HepG2 (cell line): Measurements from ENCODE around the gene RIT2. TPM values are rescaled to one million over a fixed set of nuclear protein-coding genes. Genes with fewer than 3 reads are reported as not detected.

Experiments
- ATAC-seq: fragments of 200-7000 bp; cut with Tn5 transposase; 3 replicates; pipeline ENCODE4 v1.9.1; 2020; ENCODE audit warnings: mild to moderate bottlenecking, moderate library complexity
- BruUV-seq: library from RNA; stranded (reverse); fragments of 400-500 nt; replicated peaks from 2 replicates; lab custom pipeline; 2021; lab: Mats Ljungman, UMichigan
- CTCF ChIA-PET: fragments of 300-600 bp; formaldehyde crosslinking; extraction: SDS; loops from one replicate; lab custom pipeline; 2021; ENCODE audit warnings: low total read pairs, inconsistent platforms, low intra/inter-chr PET ratio; lab: Yijun Ruan, JAX
- POLR2A ChIA-PET: fragments of 350-600 bp; sonication (Branson Sonifier 250); formaldehyde crosslinking; loops from one replicate; lab custom pipeline; 2020; ENCODE audit warnings: antibody characterized with exemption, inconsistent platforms; lab: Yijun Ruan, JAX
- DNase-seq: peaks from one replicate; pipeline ENCODE4 v3.0.0-alpha.2; 2015; ENCODE audit warnings: low spot score
- FAIRE-seq: peaks from 3 replicates; lab custom pipeline; 2011; peaks lifted over from hg19 to GRCh38; lab: Jason Lieb, UNC
- H2AFZ ChIP-seq: one replicate; pipeline ENCODE4 v1.6.1; 2011; ENCODE audit warnings: low read length, inconsistent platforms
- H3K27ac ChIP-seq: fragments of 300-600 bp; 3 replicates; pipeline ENCODE4 v1.8.0; 2011; ENCODE audit warnings: mixed run types, mild to moderate bottlenecking, mixed read lengths, low read length, inconsistent platforms; ENCODE audit not compliant: insufficient read depth; ENCODE audit errors: extremely low read length
- H3K27me3 ChIP-seq, 2 experiments: fragments of 200-600 bp in 1 of 2; 2 replicates in 1 of 2; 3 replicates in 1 of 2; pipeline versions ENCODE4 v1.6.0 to v1.8.0; 2011; ENCODE audit warnings: low read length in 2 of 2, mild to moderate bottlenecking in 2 of 2, moderate library complexity in 2 of 2, inconsistent platforms in 1 of 2; ENCODE audit not compliant: insufficient read depth in 2 of 2, control insufficient read depth in 1 of 2
- H3K36me3 ChIP-seq, 2 experiments: fragments of 200-600 bp in 1 of 2; replicated peaks in 1 of 2; 2 replicates in 1 of 2; 3 replicates in 1 of 2; pipeline versions ENCODE4 v1.5.1 to v1.8.0; 2011; ENCODE audit warnings: low read length in 2 of 2, inconsistent platforms in 1 of 2; ENCODE audit not compliant: insufficient read depth in 2 of 2, control insufficient read depth in 1 of 2
- H3K4me1 ChIP-seq: 2 replicates; pipeline ENCODE4 v1.5.1; 2012; ENCODE audit warnings: low read length, inconsistent platforms; ENCODE audit not compliant: insufficient read depth
- H3K4me2 ChIP-seq: 2 replicates; pipeline ENCODE4 v1.6.0; 2011; ENCODE audit warnings: low read depth, low read length, inconsistent platforms
- H3K4me3 ChIP-seq, 3 experiments: fragments of 200-600 bp in 1 of 3; sonication (generic), shearing (Covaris generic) in 1 of 3; replicated peaks in 1 of 3; 2 replicates each; pipeline ENCODE4 v1.5.1; 2011 to 2016; ENCODE audit warnings: low read length in 3 of 3, inconsistent platforms in 2 of 3, low read depth in 2 of 3, mild to moderate bottlenecking in 2 of 3, control low read depth in 1 of 3, mixed read lengths in 1 of 3; ENCODE audit not compliant: insufficient read depth in 1 of 3
- H3K79me2 ChIP-seq: one replicate; pipeline ENCODE4 v1.6.1; 2011; ENCODE audit warnings: low read length, inconsistent platforms; ENCODE audit not compliant: insufficient read depth
- H3K9ac ChIP-seq: 2 replicates; pipeline ENCODE4 v1.6.0; 2011; ENCODE audit warnings: mild to moderate bottlenecking, low read depth, low read length, inconsistent platforms; ENCODE audit not compliant: insufficient read depth
- H3K9me3 ChIP-seq: 2 replicates; pipeline ENCODE4 v1.5.1; 2012; ENCODE audit warnings: mild to moderate bottlenecking, low read length
- H4K20me1 ChIP-seq: 2 replicates; pipeline ENCODE4 v1.6.0; 2011; ENCODE audit warnings: inconsistent platforms, mild to moderate bottlenecking, low read length, moderate library complexity; ENCODE audit not compliant: insufficient read depth
- CBFB ChIP-seq: sonication (generic); formaldehyde crosslinking; IDR thresholded peaks from 2 replicates; pipeline ENCODE4 v1.4.0; 2020; ENCODE audit warnings: missing genetic modification reagents
- CEBPG ChIP-seq: IDR thresholded peaks from 2 replicates; pipeline ENCODE4 v1.6.1; 2016
- CENPX ChIP-seq: sonication (generic); formaldehyde crosslinking; IDR thresholded peaks from 2 replicates; pipeline ENCODE4 v1.9.0; 2021; ENCODE audit warnings: mild to moderate bottlenecking, missing genetic modification reagents, moderate library complexity
- NFE2L2 ChIP-seq: fragments of 150-350 bp; IDR thresholded peaks from 2 replicates; pipeline ENCODE4 v1.6.1; 2014; ENCODE audit warnings: low read length
- NR3C1 ChIP-seq: sonication (generic); formaldehyde crosslinking; IDR thresholded peaks from 2 replicates; pipeline ENCODE4 v1.4.0; 2020; ENCODE audit warnings: missing genetic modification reagents
- ZMYM4 ChIP-seq: sonication (generic); formaldehyde crosslinking; IDR thresholded peaks from 2 replicates; pipeline ENCODE4 v1.8.1; 2023; ENCODE audit warnings: mild to moderate bottlenecking, missing genetic modification reagents
- ZNF205 ChIP-seq: IDR thresholded peaks from 2 replicates; pipeline ENCODE4 v1.6.1; 2018; ENCODE audit warnings: missing biosample characterization, missing genetic modification reagents
- ZNF761 ChIP-seq: sonication (generic); formaldehyde crosslinking; conservative IDR thresholded peaks from 2 replicates; pipeline ENCODE4 v1.4.0; 2020; ENCODE audit warnings: mild to moderate bottlenecking, missing genetic modification reagents
- WGBS: methylation state at CpG from one replicate; pipeline ENCODE4 v1.1.6; 2017; ENCODE audit warnings: low lambda C conversion rate; 5-methylcytosine and 5-hydroxymethylcytosine counted together
- in situ Hi-C: cut with HindIII; loops from 2 replicates; pipeline ENCODE4 v1.10.0; 2017; ENCODE audit warnings: low pct_unique_long_range_greater_than_20kb; ENCODE audit not compliant: extremely low pct_ligation_motif_present
- intact Hi-C: fragments of 100-400 bp; cut with micrococcal nuclease; formaldehyde crosslinking; loops from one replicate; pipeline ENCODE4 v1.10.0; 2022; ENCODE audit not compliant: unreplicated experiment
- polyA plus RNA-seq, 8 experiments: library from polyadenylated mRNA; depleted of rRNA in 3 of 8; stranded (reverse) in 7 of 8; unstranded in 1 of 8; fragments of >200 nt; fragmentation: Illumina TruSeq in 4 of 8; extraction: Trizol in 4 of 8; gene quantifications; 2 replicates each; pipeline versions ENCODE4 v1.2.1 to v1.2.3, GENCODE V29; 2011 to 2016; ENCODE audit warnings: low read depth in 4 of 8, missing spikeins in 1 of 8, mixed read lengths in 1 of 8; ENCODE audit not compliant: insufficient read depth in 1 of 8
- total RNA-seq, 5 experiments: library from RNA; depleted of rRNA; stranded (reverse); fragments of >200 nt; fragmentation: Illumina TruSeq; extraction: Trizol; gene quantifications; 2 replicates each; pipeline ENCODE4 v1.2.3, GENCODE V29; 2016; ENCODE audit warnings: low read depth in 1 of 5
- TF ChIP-seq, protein P1 (sequence below): sonication (generic); formaldehyde crosslinking; IDR thresholded peaks from 2 replicates; pipeline ENCODE4 v1.4.0; 2020; ENCODE audit warnings: mild to moderate bottlenecking, missing genetic modification reagents
- TF ChIP-seq, protein P2 (sequence below): sonication (generic); formaldehyde crosslinking; IDR thresholded peaks from 2 replicates; pipeline ENCODE4 v1.5.0; 2020; ENCODE audit warnings: missing genetic modification reagents, mild to moderate bottlenecking, borderline replicate concordance
- TF ChIP-seq, protein P3 (sequence below): sonication (generic); formaldehyde crosslinking; IDR thresholded peaks from 2 replicates; pipeline ENCODE4 v1.4.0; 2020; ENCODE audit warnings: missing genetic modification reagents, mild to moderate bottlenecking, borderline replicate concordance

The RIT2 gene
- total and polyA plus RNA-seq, 2 of the 13 experiments (the other 11 are each of a cell fraction or from before 2014, with no cell fraction given): not detected

- TF ChIP-seq CENPX (no peak), ZNF205 (CRISPR knock-in tag) (no peak), ZMYM4 (CRISPR knock-in tag) (no peak), NFE2L2 (no peak), CBFB (no peak), ZNF761 (CRISPR knock-in tag) (no peak)
- TF ChIP-seq, protein P1, sequence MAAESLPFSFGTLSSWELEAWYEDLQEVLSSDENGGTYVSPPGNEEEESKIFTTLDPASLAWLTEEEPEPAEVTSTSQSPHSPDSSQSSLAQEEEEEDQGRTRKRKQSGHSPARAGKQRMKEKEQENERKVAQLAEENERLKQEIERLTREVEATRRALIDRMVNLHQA (CRISPR knock-in tag): no peak
- TF ChIP-seq, protein P2, sequence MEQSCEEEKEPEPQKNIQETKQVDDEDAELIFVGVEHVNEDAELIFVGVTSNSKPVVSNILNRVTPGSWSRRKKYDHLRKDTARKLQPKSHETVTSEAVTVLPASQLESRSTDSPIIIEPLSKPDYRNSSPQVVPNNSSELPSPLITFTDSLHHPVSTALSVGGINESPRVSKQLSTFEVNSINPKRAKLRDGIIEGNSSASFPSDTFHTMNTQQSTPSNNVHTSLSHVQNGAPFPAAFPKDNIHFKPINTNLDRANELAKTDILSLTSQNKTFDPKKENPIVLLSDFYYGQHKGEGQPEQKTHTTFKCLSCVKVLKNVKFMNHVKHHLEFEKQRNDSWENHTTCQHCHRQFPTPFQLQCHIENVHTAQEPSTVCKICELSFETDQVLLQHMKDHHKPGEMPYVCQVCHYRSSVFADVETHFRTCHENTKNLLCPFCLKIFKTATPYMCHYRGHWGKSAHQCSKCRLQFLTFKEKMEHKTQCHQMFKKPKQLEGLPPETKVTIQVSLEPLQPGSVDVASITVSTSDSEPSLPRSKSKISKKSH (CRISPR knock-in tag): no peak
- TF ChIP-seq, protein P3, sequence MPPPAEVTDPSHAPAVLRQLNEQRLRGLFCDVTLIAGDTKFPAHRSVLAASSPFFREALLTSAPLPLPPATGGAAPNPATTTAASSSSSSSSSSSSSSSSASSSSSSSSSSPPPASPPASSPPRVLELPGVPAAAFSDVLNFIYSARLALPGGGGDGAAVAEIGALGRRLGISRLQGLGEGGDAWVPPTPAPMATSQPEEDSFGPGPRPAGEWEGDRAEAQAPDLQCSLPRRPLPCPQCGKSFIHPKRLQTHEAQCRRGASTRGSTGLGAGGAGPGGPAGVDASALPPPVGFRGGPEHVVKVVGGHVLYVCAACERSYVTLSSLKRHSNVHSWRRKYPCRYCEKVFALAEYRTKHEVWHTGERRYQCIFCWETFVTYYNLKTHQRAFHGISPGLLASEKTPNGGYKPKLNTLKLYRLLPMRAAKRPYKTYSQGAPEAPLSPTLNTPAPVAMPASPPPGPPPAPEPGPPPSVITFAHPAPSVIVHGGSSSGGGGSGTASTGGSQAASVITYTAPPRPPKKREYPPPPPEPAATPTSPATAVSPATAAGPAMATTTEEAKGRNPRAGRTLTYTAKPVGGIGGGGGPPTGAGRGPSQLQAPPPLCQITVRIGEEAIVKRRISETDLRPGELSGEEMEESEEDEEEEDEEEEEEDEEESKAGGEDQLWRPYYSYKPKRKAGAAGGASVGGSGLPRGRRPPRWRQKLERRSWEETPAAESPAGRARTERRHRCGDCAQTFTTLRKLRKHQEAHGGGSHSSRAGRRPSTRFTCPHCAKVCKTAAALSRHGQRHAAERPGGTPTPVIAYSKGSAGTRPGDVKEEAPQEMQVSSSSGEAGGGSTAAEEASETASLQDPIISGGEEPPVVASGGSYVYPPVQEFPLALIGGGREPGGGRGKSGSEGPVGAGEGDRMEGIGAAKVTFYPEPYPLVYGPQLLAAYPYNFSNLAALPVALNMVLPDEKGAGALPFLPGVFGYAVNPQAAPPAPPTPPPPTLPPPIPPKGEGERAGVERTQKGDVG: no peak
These were observed 53.7 kb downstream of the RIT2 start (continued) for GRCh38 chr18:43061816-43062215.

GRCh38 chr18:43061318-43061717, 54.2 kb downstream of the RIT2 start:
- H2AFZ ChIP-seq: no peak overlapping the region
- DNase-seq: no peak
- 2% methylated on average over 4 of the region's 4 CpGs for WGBS
- H3K27me3 ChIP-seq: no peaks in the 10 kb centered on the region
- no peaks in the 10 kb centered on the region for H3K36me3 ChIP-seq
- H3K4me2 ChIP-seq: no peak overlapping the region
- BruUV-seq: no TSS peak
- intact Hi-C loops (no loop called here), in situ Hi-C loops (no loop called here)
- no peaks in the 10 kb centered on the region for H3K79me2 ChIP-seq
- no peak for ATAC-seq
- POLR2A ChIA-PET: no interaction called here
- no peak overlapping the region for H3K9ac ChIP-seq
- CTCF ChIA-PET: no interaction called here
- H3K4me3 ChIP-seq: no peak overlapping the region
- H3K27ac ChIP-seq: no peak overlapping the region
- no peaks in the 10 kb centered on the region for H3K4me1 ChIP-seq
- no peaks in the 10 kb centered on the region for H4K20me1 ChIP-seq
- H3K9me3 ChIP-seq: no peaks in the 10 kb centered on the region
- no peak for TF ChIP-seq CEBPG (CRISPR knock-in tag)
- no peak for TF ChIP-seq NR3C1 (CRISPR knock-in tag)
- FAIRE-seq: no peak
